GM18870 (cell line): ENCODE results near the gene CHI3L2.

Experiments
- ATAC-seq: cut with Tn5 transposase; IDR thresholded peaks from one replicate; pipeline ENCODE4 v1.9.1; 2021; ENCODE audit warnings: moderate library complexity; ENCODE audit not compliant: unreplicated experiment

Gene CHI3L2

DNA sequence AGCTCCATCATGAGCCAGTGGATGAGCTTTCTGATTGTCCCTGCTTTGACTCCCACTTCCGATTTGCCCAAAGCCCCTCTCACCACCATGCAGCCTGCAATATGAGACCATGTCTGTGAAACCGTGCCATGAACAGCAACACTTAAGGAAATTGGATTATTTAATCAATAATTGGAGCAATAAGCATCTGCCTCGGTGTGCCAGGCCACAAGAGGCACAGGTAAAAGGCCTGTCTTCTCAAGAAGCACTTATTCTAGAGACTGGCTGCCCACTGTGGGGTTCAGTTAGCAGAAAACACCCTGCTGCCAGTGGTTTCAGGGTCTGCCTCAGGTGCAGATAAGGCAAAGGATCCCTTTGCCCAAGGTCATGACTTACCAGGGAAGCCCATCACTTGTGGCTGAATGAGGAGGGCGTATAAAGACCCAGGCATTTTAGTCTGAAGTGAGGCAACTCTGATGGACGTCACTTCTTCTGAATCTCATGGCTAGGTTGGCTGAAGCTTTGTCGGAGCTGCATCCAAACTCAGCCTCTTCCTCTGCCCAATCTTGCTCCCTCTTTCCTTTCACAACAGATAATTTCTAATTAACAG is 7.1 kb upstream of the CHI3L2 start:
- no peak for ATAC-seq

DNA sequence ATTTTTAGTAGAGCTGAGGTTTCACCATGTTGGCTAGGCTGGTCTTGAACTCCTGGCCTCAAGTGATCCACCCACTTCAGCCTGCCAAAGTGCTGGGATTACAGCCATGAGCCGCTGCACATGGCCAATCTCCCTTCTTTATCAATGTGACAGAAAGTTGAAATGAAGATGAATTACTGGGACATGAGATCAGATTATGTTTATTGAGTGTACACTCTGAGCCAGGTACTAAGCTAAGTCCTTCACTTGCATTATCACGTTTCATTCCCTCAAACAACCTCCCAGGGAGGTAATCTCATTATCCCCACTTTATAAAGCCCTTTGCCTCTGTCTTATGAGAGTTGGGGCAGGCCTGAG is 6.3 kb upstream of the CHI3L2 start:
- no peak for ATAC-seq

GRCh38 chr1:111221633-111222291 is 5.8 kb upstream of the CHI3L2 start:
- peak; percentile 62 for ATAC-seq

GRCh38 chr1:111222308-111223125 is 5.0 kb upstream of the CHI3L2 start:
- ATAC-seq, result no peak

GRCh38 chr1:111223126-111223685 is 4.3 kb upstream of the CHI3L2 start:
- ATAC-seq, result no peak

GRCh38 chr1:111225091-111225490 is 2.4 kb upstream of the CHI3L2 start:
- no peak for ATAC-seq

GRCh38 chr1:111225717-111226400 is 1.7 kb upstream of the CHI3L2 start:
- ATAC-seq, result no peak

DNA sequence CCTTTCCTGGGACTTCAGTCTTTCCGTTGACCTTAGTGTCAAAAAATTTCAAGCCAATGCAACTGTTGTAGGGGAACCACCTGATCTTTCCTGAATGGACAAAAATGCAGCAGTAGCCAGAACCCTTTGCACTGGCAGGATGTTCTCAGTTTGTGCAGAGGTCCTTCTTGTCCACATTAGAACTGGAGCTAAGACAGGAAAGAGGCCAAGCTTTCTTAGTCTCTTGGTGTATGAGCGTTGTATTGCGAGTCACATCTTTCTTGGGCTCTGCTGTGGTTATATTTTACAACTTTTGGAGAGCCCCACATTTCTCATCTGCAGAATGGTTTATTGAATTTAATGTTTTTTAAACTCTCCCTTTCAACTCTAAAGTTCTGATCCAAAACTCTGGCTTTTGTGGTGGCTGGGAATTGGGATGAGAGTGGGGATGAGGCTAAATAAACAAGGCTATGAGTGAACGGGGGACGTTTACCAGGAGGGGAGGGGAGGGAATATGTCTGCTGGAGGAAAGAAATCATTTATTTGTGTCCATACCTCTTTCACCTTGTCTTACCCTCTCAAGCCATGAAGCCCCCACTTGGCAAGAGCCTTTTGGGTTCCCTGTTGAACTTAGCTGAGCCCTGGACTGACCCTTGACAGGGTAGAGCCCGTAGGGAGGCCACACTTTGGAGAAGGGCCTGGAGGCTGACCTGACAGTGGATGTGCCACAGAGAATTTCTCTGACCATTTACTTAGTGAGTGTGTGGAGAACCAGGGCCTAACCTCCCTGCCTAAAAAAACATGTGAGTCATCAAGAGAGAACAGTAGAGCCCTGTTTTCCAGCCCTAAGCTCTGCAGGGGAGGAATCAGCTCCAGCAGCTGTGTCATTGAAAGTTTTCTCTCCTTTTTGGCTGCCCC is 586 bp downstream of the CHI3L2 start:
- no peak for ATAC-seq

GRCh38 chr1:111228748-111229126 is 1.2 kb downstream of the CHI3L2 start:
- ATAC-seq, result no peak

DNA sequence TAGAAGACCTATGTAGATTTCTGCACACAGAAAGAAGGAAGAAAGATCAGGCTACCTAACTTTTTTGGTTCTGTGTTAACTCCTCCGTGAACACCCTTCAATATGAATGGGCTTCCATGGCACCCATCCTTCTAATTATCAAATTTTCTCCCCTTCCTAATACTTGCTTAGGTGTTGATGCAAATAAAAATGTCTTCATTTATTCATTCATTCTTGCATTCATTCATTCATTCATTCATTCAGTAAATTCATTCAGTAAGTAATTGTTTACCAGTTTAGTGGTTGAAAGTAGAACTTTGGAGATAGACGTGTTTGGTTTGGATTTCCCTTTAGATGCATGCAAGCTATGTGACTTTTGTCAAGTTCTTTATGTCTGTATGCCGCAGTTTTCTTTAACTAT is 4.6 kb downstream of the CHI3L2 start:
- ATAC-seq, result no peak

GRCh38 chr1:111234258-111234657 is 6.7 kb downstream of the CHI3L2 start:
- ATAC-seq, result no peak

DNA sequence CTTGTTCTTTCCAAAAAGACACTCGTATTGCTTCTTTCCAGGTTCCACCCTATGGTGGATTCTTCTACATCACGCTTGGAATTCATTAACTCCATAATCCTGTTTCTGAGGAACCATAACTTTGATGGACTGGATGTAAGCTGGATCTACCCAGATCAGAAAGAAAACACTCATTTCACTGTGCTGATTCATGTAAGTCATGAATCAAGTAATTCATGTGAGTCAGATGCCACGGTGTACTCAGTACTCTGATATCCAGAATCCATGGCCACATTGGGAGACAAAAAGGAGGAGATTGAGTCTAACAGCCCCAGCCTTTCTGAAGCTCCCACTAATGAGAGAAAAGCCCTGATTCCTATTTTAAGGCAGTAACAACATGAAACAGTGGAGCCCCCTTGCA is 7.4 kb downstream of the CHI3L2 start:
- no peak for ATAC-seq

DNA sequence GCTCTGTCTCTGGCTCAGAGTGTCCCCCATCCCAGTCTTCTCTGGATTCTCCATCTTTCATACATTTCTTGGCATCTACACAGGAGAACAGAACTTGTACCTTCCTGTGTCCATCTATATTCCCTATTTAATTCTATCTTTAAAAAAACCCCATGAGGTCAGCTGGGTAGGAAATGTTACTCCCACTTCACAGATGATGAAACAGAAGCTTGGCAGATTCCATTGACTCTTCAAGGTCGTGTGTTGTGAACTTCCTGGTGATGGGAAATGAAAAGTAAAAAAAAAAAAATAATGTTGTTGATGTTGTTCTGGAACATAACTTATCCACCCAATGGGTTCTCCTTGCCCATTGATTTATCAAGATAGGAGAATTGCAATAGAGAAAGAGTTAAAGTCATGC is 8.9 kb downstream of the CHI3L2 start:
- no peak for ATAC-seq

DNA sequence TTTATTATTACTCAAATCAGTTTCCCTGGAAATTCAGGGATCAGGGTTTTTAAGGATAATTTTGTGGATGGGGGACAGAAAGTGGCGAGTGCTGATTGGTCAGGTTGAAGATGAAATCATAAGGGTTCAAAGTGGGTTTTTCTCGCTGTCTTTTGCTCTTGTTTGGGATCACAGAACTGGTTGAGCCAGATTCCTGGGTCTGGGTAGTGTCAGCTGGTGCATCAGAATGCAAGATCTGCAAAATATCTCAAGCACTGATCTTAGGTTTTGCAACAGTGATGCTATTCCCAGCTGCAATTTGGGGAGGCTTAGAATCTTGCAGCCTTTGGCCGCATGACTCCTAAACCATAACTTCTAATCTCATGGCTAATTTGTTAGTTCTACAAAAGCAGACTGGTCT is 9.3 kb downstream of the CHI3L2 start:
- no peak for ATAC-seq

- no peak for ATAC-seq
These were observed 10.7 kb downstream of the CHI3L2 start for GRCh38 chr1:111238056-111238795.

DNA sequence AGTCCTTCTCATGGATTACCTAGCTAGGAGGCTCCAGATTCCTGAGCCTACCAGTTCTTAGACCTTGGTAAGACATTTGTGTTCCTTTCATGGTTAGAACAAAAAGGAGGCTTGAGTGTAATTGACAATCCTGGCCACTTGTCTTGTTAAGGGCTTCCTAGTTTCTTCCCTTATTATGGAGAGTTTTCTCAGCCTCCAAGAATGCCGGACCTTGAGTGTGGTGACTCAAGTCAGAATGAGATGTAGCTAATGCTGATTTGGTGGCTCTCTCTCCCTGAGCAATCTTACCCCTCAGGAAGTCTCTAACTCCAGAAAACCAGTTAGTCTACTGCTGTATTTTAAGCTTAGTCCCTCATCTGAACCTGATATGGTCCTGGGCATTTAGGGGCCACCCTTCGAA is 14.3 kb downstream of the CHI3L2 start:
- no peak for ATAC-seq

GRCh38 chr1:111242805-111243523 is 15.5 kb downstream of the CHI3L2 start:
- no peak for ATAC-seq

DNA sequence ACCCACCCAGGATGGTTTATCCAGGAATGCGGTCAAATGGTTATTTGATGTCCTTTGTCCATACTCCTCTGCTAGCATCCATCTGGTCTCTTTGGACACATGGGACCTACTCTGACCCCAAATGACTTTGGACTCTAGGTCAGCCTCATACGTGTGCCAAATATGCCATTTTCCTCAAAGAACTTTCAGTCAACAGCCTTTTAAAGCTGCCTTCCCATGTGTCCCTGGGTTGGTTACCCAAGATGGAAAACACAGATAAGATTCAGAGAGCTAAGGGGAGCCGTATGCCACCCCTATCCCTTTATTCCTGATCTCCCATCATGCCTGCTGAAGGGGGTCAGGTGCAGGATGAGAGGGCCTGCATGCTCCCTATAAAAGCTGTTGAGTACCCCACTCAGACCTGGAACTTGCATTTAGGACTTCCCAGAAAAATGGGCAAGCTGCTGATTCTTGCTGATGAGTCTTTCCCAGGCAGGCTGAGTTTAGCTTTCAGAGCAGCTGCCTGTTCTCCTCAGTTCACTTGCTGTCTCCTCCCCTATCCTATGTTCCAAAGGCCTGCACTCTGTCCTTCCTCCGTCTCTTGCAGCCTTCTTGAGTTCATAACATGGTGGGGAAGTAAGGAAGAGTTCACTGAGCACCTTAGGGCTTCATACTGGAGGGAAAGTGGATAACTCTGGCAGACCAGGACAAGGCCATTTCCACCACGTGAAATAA is 19.8 kb downstream of the CHI3L2 start:
- no peak for ATAC-seq
